CD14-positive monocyte (primary cell): Measurements from ENCODE around the gene RALGAPB. TPM values are rescaled to one million over a fixed set of nuclear protein-coding genes. Genes with fewer than 3 reads are reported as not detected.

Experiments
- DNase-seq, 3 donors: peaks; one replicate each; pipeline ENCODE4 v3.0.0-alpha.2; 2011 to 2022
- H2AFZ ChIP-seq: 2 replicates; pipeline ENCODE4 v1.6.0; 2012; ENCODE audit warnings: mild to moderate bottlenecking, low read depth, low read length, inconsistent platforms; ENCODE audit not compliant: insufficient read depth, poor library complexity, severe bottlenecking
- H3K27ac ChIP-seq, 2 donors: 1 replicate in 1 of 2; 2 replicates in 1 of 2; pipeline ENCODE4 v1.5.1; 2012 to 2013; ENCODE audit warnings: low read length in 2 of 2, control low read depth in 1 of 2, inconsistent platforms in 1 of 2, low read depth in 1 of 2, mild to moderate bottlenecking in 1 of 2
- H3K27me3 ChIP-seq, 2 donors: one replicate each; pipeline versions ENCODE4 v1.6.0 to v1.6.1; 2011 to 2013; ENCODE audit warnings: low read length in 2 of 2; ENCODE audit not compliant: control insufficient read depth in 2 of 2, insufficient read depth in 2 of 2
- H3K36me3 ChIP-seq, 2 donors: replicated peaks in 1 of 2; 1 replicate in 1 of 2; 2 replicates in 1 of 2; pipeline versions ENCODE4 v1.5.1 to v1.6.1; 2012 to 2013; ENCODE audit warnings: low read length in 2 of 2, control low read depth in 1 of 2, inconsistent platforms in 1 of 2, mild to moderate bottlenecking in 1 of 2; ENCODE audit not compliant: insufficient read depth in 2 of 2, control insufficient read depth in 1 of 2
- H3K4me1 ChIP-seq, 2 donors: 1 replicate in 1 of 2; 2 replicates in 1 of 2; pipeline versions ENCODE4 v1.5.1 to v1.6.1; 2012 to 2013; ENCODE audit warnings: low read length in 2 of 2, control low read depth in 1 of 2, inconsistent platforms in 1 of 2, mild to moderate bottlenecking in 1 of 2, moderate library complexity in 1 of 2; ENCODE audit not compliant: insufficient read depth in 2 of 2, control insufficient read depth in 1 of 2
- H3K4me2 ChIP-seq: replicated peaks from 2 replicates; pipeline ENCODE3; 2012; ENCODE audit warnings: low read length, moderate library complexity, mild to moderate bottlenecking; ENCODE audit not compliant: poor library complexity, severe bottlenecking; ENCODE audit errors: extremely low read depth
- H3K4me3 ChIP-seq, 3 experiments: fragments of 200-600 bp in 1 of 3; sonication (generic) in 1 of 3; replicated peaks in 1 of 3; 1 replicate in 2 of 3; 2 replicates in 1 of 3; pipeline ENCODE4 v1.5.1; 2011 to 2013; ENCODE audit warnings: low read length in 3 of 3, mild to moderate bottlenecking in 3 of 3, control low read depth in 2 of 3, low read depth in 2 of 3, inconsistent platforms in 1 of 3, moderate library complexity in 1 of 3
- H3K79me2 ChIP-seq: 2 replicates; pipeline ENCODE4 v1.6.0; 2012; ENCODE audit warnings: mild to moderate bottlenecking, control low read depth, inconsistent platforms, low read length, moderate library complexity; ENCODE audit not compliant: insufficient read depth
- H3K9ac ChIP-seq: 2 replicates; pipeline ENCODE4 v1.6.0; 2017; ENCODE audit warnings: low read length, mild to moderate bottlenecking; ENCODE audit not compliant: insufficient read depth, poor library complexity, severe bottlenecking
- H3K9me3 ChIP-seq, 2 donors: replicated peaks in 1 of 2; 1 replicate in 1 of 2; 2 replicates in 1 of 2; pipeline versions ENCODE4 v1.5.1 to v1.6.1; 2012 to 2013; ENCODE audit warnings: low read length in 2 of 2, control low read depth in 1 of 2; ENCODE audit not compliant: control insufficient read depth in 1 of 2, insufficient read depth in 1 of 2
- H4K20me1 ChIP-seq: 2 replicates; pipeline ENCODE4 v1.6.0; 2012; ENCODE audit warnings: mild to moderate bottlenecking, low read length, control low read depth, moderate library complexity; ENCODE audit not compliant: insufficient read depth
- H3K27ac Mint-ChIP-seq, 7 donors: one replicate each; pipeline ENCODE4 v1.8.0; 2020; ENCODE audit warnings: mild to moderate bottlenecking in 7 of 7, mixed read lengths in 7 of 7, moderate library complexity in 6 of 7, inconsistent platforms in 2 of 7
- H3K27me3 Mint-ChIP-seq, 3 donors: one replicate each; pipeline ENCODE4 v1.8.0; 2021 to 2022; ENCODE audit warnings: low read depth in 3 of 3, mild to moderate bottlenecking in 3 of 3, mixed read lengths in 3 of 3, moderate library complexity in 3 of 3, inconsistent platforms in 1 of 3
- H3K36me3 Mint-ChIP-seq, 2 donors: one replicate each; pipeline ENCODE4 v1.8.0; 2020; ENCODE audit warnings: mixed read lengths in 2 of 2, inconsistent platforms in 1 of 2, mild to moderate bottlenecking in 1 of 2
- H3K4me1 Mint-ChIP-seq: one replicate; pipeline ENCODE4 v1.8.0; 2020; ENCODE audit warnings: mild to moderate bottlenecking, mixed read lengths
- H3K4me3 Mint-ChIP-seq, 2 donors: one replicate each; pipeline ENCODE4 v1.8.0; 2020; ENCODE audit warnings: mild to moderate bottlenecking in 2 of 2, mixed read lengths in 2 of 2, moderate library complexity in 1 of 2
- H3K9me3 Mint-ChIP-seq, 7 donors: one replicate each; pipeline ENCODE4 v1.8.0; 2020 to 2022; ENCODE audit warnings: mixed read lengths in 7 of 7, mild to moderate bottlenecking in 6 of 7, moderate library complexity in 6 of 7, inconsistent platforms in 2 of 7
- whole genome bisulfite sequencing: methylation state at CpG from one replicate; pipeline ENCODE4 v1.1.5; 2013; ENCODE audit warnings: missing lambda C conversion rate; ENCODE audit not compliant: insufficient coverage; 5-methylcytosine and 5-hydroxymethylcytosine counted together
- intact Hi-C, 2 donors: fragments of 100-400 bp; cut with micrococcal nuclease; formaldehyde crosslinking; loops; one replicate each; pipeline versions ENCODE4 v1.15.0 to v1.15.1; 2023
- polyA plus RNA-seq, 3 donors: library from polyadenylated mRNA; depleted of rRNA in 1 of 3; unstranded in 2 of 3; stranded (reverse) in 1 of 3; fragments of 300-500 nt in 2 of 3; fragments of >200 nt in 1 of 3; fragmentation: Illumina TruSeq in 2 of 3; gene quantifications; 1 replicate in 2 of 3; 2 replicates in 1 of 3; pipeline ENCODE4 v1.2.3, GENCODE V29; 2012 to 2021
- TF ChIP-seq, protein P1 (sequence below): fragments of 200-600 bp; IDR thresholded peaks from one replicate; pipeline ENCODE4 v1.8.0; 2022; ENCODE audit warnings: antibody characterized with exemption, mild to moderate bottlenecking

RALGAPB gene
- polyA plus RNA-seq, 3 donors, result 4.7 to 15.5 (median 6.1) TPM

DNA sequence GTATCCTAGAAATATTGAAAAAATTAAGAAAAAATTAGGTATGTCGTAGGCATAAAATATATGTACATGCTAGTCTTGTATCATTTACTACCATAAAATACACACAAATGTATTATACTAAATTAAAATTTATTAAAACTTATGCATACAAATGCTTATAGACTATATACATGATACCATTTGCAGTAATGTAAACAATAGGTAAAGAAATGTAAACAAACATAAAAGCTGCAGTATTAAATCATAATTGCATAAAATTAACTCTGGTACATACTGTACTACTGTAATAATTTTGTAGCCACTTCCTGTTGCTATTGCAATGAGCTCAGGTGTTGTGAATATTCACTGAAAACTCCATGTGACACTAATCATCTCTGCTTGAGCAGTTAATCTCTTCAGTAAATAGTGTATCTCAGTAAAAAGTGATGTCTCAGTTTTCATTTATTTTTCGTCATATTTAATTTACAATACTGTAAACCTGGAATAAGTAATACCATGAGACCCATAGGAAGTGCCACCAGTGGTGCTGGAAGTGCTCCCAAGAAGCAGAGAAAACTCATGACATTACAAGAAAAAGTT, 29.3 kb downstream of the RALGAPB start:
- H3K36me3 ChIP-seq, result peaks cover 70 to 99% of the 10 kb centered on the region in 2 donors
- H3K4me3 Mint-ChIP-seq, result no peak overlapping the region
- H3K9me3 Mint-ChIP-seq, result peaks cover 0 to 4% (median 2%) of the 10 kb centered on the region in 7 donors
- H3K4me3 ChIP-seq, result no peak overlapping the region
- no peaks in the 10 kb centered on the region for H3K9me3 ChIP-seq
- H3K9ac ChIP-seq, result no peak overlapping the region
- H3K79me2 ChIP-seq, result no peaks in the 10 kb centered on the region
- H3K36me3 Mint-ChIP-seq, result peaks cover 55 to 66% of the 10 kb centered on the region in 2 donors
- TF ChIP-seq, protein P1, sequence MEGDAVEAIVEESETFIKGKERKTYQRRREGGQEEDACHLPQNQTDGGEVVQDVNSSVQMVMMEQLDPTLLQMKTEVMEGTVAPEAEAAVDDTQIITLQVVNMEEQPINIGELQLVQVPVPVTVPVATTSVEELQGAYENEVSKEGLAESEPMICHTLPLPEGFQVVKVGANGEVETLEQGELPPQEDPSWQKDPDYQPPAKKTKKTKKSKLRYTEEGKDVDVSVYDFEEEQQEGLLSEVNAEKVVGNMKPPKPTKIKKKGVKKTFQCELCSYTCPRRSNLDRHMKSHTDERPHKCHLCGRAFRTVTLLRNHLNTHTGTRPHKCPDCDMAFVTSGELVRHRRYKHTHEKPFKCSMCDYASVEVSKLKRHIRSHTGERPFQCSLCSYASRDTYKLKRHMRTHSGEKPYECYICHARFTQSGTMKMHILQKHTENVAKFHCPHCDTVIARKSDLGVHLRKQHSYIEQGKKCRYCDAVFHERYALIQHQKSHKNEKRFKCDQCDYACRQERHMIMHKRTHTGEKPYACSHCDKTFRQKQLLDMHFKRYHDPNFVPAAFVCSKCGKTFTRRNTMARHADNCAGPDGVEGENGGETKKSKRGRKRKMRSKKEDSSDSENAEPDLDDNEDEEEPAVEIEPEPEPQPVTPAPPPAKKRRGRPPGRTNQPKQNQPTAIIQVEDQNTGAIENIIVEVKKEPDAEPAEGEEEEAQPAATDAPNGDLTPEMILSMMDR, result no peak
- no peaks in the 10 kb centered on the region for H3K27me3 Mint-ChIP-seq
- no peaks in the 10 kb centered on the region for H3K4me1 ChIP-seq
- DNase-seq, result no peak
- no peak overlapping the region for H2AFZ ChIP-seq
- no CpG with 5 or more reads among the region's 2 CpGs for WGBS
- H3K4me2 ChIP-seq, result no peak overlapping the region
- no peaks in the 10 kb centered on the region for H3K4me1 Mint-ChIP-seq
- no peak overlapping the region for H3K27ac ChIP-seq
- no peaks in the 10 kb centered on the region for H3K27me3 ChIP-seq
- intact Hi-C loops, result no loop called here
- no peak overlapping the region for H3K27ac Mint-ChIP-seq
- peaks cover 3% of the 10 kb centered on the region for H4K20me1 ChIP-seq

DNA sequence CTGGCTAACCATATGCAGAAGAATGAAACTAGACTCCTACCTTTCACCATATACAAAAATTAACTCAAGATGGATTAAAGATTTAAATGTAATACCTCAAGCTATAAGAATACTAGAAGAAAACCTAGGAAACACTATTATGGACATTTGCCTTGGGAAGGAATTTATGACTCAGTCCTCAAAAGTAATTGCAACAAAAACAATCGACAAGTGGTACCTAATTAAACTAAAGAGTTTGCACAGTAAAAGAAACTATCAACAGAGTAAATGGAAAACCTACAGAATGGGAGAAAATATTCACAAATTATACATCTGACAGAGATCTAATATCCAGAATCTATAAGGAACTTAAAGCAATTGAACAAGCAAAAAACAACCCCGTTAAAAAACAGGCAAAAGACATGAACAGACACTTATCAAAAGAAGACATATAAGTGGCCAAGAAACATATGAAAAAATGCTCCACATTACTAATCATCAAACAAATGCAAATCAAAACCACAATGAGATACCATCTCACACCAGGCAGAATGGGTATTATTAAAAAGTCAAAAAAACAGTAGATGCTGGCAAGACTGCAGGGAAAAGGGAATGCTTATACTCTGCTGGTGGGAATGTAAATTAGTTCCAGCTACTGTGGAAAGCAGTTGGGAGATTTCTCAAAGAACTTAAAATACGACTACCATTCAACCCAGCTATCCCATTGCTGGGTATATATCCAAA, 31.9 kb downstream of the RALGAPB start:
- DNase-seq, result no peak
- Mint-ChIP-seq H3K27me3 (no peaks in the 10 kb centered on the region), H3K36me3 (peaks cover 47 to 60% of the 10 kb centered on the region in 2 donors), H3K4me1 (no peaks in the 10 kb centered on the region), H3K27ac (no peak overlapping the region), H3K4me3 (no peak overlapping the region), H3K9me3 (peaks cover 0 to 4% (median 2%) of the 10 kb centered on the region in 7 donors)
- H2AFZ ChIP-seq, result no peak overlapping the region
- peaks cover 56 to 91% of the 10 kb centered on the region in 2 donors for H3K36me3 ChIP-seq
- H3K27me3 ChIP-seq, result no peaks in the 10 kb centered on the region
- no peaks in the 10 kb centered on the region for H4K20me1 ChIP-seq
- no peak overlapping the region for H3K4me3 ChIP-seq
- no CpG with 5 or more reads among the region's 3 CpGs for WGBS
- no peaks in the 10 kb centered on the region for H3K79me2 ChIP-seq
- no peaks in the 10 kb centered on the region for H3K9me3 ChIP-seq
- no peak overlapping the region for H3K9ac ChIP-seq
- intact Hi-C loops, result no loop called here
- H3K27ac ChIP-seq, result no peak overlapping the region
- no peak overlapping the region for H3K4me2 ChIP-seq
- TF ChIP-seq, protein P1, result no peak
- no peaks in the 10 kb centered on the region for H3K4me1 ChIP-seq
